ENCODE results near the gene IL17F. TPM values are rescaled to one million over a fixed set of nuclear protein-coding genes. Genes with fewer than 3 reads are reported as not detected.

Gene IL17F
- total RNA-seq, 1 experiment from 2014 or later = not detected

DNA sequence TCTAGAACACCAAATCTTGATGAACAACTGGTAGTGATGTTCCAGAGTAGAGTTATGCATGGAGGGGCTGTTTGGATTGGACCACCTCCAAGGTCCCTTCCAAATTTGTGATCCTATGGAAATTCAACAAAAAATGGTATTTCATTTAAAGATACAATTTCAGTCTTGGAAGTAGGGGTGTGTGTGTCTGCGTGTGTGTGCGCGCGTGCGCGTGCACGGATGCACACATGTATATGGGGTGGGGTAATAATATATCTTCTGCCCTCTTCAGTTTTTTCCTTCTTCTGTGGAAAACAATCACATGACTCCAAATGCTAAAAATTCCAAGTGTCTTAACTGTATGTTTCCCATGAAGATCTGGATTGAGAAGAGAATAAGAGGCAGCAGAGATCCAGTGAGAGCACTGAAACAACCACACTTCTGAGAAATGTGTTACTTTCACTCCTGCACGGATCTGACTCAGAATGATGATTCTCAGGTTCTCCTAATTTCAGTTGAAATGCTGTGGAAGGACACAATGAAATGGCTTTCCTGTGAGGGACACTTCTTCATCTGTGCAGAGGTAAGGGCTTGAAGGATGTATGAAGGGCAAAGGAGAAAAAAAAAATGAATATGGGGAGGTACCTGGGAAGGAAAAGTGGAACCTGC, 10.6 kb upstream of the IL17F start:
- Mint-ChIP-seq H3K36me3 (ENCODE audit: insufficient read depth, unreplicated experiment) (peaks cover 4% of the 10 kb centered on the region), H3K27me3 (ENCODE audit: unreplicated experiment) (peaks cover 47% of the 10 kb centered on the region), H3K4me1 (ENCODE audit: low read depth, unreplicated experiment) (peaks cover 13% of the 10 kb centered on the region), H3K9me3 (ENCODE audit: low read depth, unreplicated experiment) (no peaks in the 10 kb centered on the region), H3K27ac (ENCODE audit: unreplicated experiment) (no peak overlapping the region), H3K4me3 (ENCODE audit: low read depth, unreplicated experiment) (no peak overlapping the region)
- TF ChIP-seq, protein P1, sequence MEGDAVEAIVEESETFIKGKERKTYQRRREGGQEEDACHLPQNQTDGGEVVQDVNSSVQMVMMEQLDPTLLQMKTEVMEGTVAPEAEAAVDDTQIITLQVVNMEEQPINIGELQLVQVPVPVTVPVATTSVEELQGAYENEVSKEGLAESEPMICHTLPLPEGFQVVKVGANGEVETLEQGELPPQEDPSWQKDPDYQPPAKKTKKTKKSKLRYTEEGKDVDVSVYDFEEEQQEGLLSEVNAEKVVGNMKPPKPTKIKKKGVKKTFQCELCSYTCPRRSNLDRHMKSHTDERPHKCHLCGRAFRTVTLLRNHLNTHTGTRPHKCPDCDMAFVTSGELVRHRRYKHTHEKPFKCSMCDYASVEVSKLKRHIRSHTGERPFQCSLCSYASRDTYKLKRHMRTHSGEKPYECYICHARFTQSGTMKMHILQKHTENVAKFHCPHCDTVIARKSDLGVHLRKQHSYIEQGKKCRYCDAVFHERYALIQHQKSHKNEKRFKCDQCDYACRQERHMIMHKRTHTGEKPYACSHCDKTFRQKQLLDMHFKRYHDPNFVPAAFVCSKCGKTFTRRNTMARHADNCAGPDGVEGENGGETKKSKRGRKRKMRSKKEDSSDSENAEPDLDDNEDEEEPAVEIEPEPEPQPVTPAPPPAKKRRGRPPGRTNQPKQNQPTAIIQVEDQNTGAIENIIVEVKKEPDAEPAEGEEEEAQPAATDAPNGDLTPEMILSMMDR (IDR thresholded peaks at IDR 0.05; ENCODE audit: unreplicated experiment) = no peak
- CTCF ChIA-PET = no interaction called here
- BruUV-seq (replicated peaks) = no TSS peak
- DNase-seq = no peak
- intact Hi-C loops (cut with micrococcal nuclease; ENCODE audit: unreplicated experiment) = no loop called here

DNA sequence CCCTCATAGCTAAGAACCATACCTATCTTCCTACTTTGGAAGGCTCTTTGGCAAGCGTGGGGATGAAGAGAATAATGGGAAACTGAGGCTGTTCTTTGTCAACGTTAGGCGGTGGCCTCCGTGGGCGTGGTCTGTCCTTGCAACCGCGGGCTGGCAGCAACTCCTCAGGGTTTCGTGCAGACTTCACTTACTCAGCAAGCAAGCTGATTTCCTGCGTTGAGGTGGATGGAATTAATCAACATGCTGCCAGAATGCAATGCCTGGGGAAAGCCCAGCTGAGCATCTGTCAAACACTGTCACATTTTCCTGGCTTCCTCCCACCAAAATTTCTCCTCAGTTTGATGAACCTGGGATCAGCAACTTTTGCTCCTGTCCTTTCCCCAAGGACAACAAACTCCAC, 9.2 kb upstream of the IL17F start:
- intact Hi-C loops (cut with micrococcal nuclease; ENCODE audit: unreplicated experiment) = no loop called here
- no TSS peak for BruUV-seq (replicated peaks)
- Mint-ChIP-seq H3K4me3 (ENCODE audit: low read depth, unreplicated experiment) (no peak overlapping the region), H3K27me3 (ENCODE audit: unreplicated experiment) (peaks cover 47% of the 10 kb centered on the region), H3K9me3 (ENCODE audit: low read depth, unreplicated experiment) (no peaks in the 10 kb centered on the region), H3K27ac (ENCODE audit: unreplicated experiment) (no peak overlapping the region), H3K4me1 (ENCODE audit: low read depth, unreplicated experiment) (peaks cover 20% of the 10 kb centered on the region), H3K36me3 (ENCODE audit: insufficient read depth, unreplicated experiment) (no peaks in the 10 kb centered on the region)
- CTCF ChIA-PET = interaction anchor here (0.6 to 0.9 kb wide), 4 partner anchors 11 to 565 kb away, joined by 3 to 6 read pairs (median 4); no protein-coding TSS in a partner anchor
- peak; percentile 24 for DNase-seq
- TF ChIP-seq, protein P1 (IDR thresholded peaks at IDR 0.05; ENCODE audit: unreplicated experiment) = no peak

DNA sequence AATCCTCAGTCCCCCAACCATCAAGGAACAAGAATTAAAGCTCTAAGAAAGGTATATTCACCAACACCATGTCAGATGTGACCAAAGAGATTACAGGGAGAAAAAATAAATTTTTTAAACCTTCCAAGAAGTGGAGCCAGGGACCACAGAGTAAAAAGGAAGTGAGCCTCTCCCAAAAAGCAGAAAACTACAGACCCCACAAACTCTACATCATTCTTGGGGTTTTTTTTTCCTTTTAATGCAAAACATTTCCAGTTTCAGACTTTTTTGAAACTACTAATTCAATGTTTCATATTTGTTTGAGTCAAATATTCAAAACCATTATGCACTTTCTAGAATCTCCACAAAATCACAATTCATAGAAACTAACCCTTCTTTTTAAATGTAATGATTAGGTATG, 6.8 kb upstream of the IL17F start:
- intact Hi-C loops (cut with micrococcal nuclease; ENCODE audit: unreplicated experiment) = no loop called here
- no TSS peak for BruUV-seq (replicated peaks)
- Mint-ChIP-seq H3K36me3 (ENCODE audit: insufficient read depth, unreplicated experiment) (no peaks in the 10 kb centered on the region), H3K4me1 (ENCODE audit: low read depth, unreplicated experiment) (peaks cover 23% of the 10 kb centered on the region), H3K27me3 (ENCODE audit: unreplicated experiment) (peaks cover 47% of the 10 kb centered on the region), H3K9me3 (ENCODE audit: low read depth, unreplicated experiment) (no peaks in the 10 kb centered on the region), H3K27ac (ENCODE audit: unreplicated experiment) (no peak overlapping the region), H3K4me3 (ENCODE audit: low read depth, unreplicated experiment) (no peak overlapping the region)
- CTCF ChIA-PET = no interaction called here
- TF ChIP-seq, protein P1 (IDR thresholded peaks at IDR 0.05; ENCODE audit: unreplicated experiment) = no peak
- no peak for DNase-seq

DNA sequence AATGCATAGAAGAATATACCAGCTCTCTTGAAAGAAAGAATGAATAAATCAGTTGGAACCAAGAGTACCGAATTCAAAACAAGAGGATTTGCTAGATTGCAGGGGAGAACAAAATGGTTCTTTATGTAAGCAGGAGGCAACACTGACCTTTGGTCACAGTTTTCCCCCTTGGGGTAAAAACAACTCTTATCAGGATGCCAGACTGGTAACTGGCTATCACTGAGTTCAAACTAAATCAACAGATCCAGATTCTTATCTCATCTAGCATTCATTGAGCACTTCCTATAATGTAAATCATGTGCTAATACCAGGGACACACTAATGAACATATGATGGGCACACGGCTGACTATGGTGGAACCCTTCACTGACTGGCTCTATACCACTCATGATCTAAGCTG, 4.8 kb upstream of the IL17F start:
- DNase-seq = no peak
- CTCF ChIA-PET = no interaction called here
- BruUV-seq (replicated peaks) = no TSS peak
- TF ChIP-seq, protein P1 (IDR thresholded peaks at IDR 0.05; ENCODE audit: unreplicated experiment) = no peak
- no peak overlapping the region for H3K4me3 Mint-ChIP-seq (ENCODE audit: low read depth, unreplicated experiment)
- H3K27ac Mint-ChIP-seq (ENCODE audit: unreplicated experiment) = no peak overlapping the region
- intact Hi-C loops (cut with micrococcal nuclease; ENCODE audit: unreplicated experiment) = no loop called here
- H3K9me3 Mint-ChIP-seq (ENCODE audit: low read depth, unreplicated experiment) = no peaks in the 10 kb centered on the region
- H3K4me1 Mint-ChIP-seq (ENCODE audit: low read depth, unreplicated experiment) = peaks cover 19% of the 10 kb centered on the region
- H3K27me3 Mint-ChIP-seq (ENCODE audit: unreplicated experiment) = peaks cover 32% of the 10 kb centered on the region
- no peaks in the 10 kb centered on the region for H3K36me3 Mint-ChIP-seq (ENCODE audit: insufficient read depth, unreplicated experiment)
